HG03342 (cell line): ENCODE results near the gene CTDSPL.

Experiments
- ATAC-seq: cut with Tn5 transposase; IDR thresholded peaks from one replicate; pipeline ENCODE4 v1.9.1; 2021; ENCODE audit warnings: mild to moderate bottlenecking, moderate library complexity; ENCODE audit not compliant: unreplicated experiment

CTDSPL gene

DNA sequence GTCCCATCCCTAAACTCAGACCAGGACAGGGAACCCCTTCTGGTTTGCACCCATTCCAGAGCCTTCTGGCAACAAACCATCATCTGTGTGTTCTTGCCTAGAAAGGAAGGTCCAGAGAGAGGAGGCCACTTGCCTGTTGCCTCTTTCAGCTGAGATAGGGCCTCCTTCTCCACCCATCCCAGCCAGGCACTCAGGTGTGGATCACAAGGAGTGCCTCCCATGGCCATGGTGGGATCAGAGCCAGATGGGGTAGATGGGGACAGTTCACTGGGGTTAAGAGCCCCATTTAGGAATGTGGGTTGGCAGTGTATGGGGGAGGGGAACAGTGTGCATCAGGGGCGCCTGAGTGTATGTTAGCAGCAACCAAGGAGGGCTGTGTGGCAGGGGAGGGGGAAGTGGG is 8.9 kb upstream of the CTDSPL start:
- ATAC-seq, result no peak

- no peak for ATAC-seq
Measured at GRCh38 chr3:37853691-37854413, 7.8 kb upstream of the CTDSPL start.

DNA sequence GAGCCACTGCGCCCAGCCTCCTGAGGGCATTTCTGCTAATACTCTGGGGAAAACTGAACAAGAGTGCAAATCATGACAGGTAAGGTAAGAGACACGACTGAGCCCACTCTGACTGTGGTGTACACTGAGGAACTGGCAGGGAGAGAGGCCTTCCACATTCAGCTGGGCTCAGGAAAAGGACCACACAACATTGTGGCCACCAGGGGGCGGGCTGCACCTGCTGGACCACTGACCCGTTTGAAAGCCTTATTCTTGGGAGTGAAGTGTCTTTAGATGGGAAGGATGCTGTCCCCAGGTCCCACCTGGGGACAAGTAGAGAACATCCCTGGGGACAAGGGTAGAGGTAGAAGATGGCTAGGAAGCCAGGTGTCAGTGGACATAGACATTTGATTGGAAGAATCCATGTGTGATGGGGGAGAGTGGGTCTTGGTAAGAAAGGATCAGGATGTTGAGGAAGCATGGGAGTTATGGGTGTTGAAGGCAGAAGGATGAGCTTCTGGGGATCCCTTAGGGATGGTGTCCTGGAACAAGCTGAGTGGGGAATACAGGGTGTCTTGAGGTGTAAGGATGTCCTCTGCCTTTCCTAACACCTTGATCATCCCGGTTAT is 6.2 kb upstream of the CTDSPL start:
- no peak for ATAC-seq

DNA sequence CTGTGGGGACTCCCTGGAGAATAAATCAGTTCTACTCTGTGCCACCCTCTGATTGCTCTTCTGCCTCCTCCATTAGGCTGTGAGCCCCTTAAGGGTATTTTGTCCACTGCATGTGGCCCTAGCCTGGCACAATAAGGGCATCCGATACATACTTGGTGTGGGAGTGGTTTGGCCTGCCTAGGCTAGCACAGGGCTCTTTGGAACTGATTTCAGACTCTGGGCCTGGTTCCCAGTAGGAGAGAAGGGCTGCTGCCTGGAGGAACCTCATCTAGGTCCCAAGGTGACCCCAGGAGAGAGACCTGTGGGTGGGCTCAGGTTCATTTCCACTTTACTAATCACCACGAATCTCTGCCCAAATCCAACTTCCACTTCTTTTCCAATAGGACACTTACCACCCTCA is 5.3 kb upstream of the CTDSPL start:
- no peak for ATAC-seq

DNA sequence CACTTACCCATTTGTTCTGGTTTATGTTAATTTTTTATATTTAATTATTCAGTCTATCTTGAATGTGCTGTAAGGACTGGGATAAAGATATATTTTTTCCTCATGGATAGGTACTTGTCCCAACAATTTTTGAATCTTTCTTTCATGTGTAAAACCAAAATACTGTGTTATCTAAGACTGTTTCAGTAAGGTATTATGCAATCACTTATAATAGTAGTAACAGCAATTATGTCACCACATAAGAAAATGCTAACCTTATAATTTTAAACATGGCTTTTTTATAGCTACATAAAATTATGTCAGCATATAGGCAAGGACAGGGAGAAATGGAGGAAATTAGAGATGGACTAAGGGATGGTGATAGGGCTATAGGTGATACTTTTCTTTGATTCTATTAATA is 2.9 kb upstream of the CTDSPL start:
- ATAC-seq, result no peak

GRCh38 chr3:37859354-37859753 is 2.3 kb upstream of the CTDSPL start:
- no peak for ATAC-seq

GRCh38 chr3:37859908-37860199 is 1.8 kb upstream of the CTDSPL start:
- ATAC-seq, result no peak

GRCh38 chr3:37862219-37862902 is 681 bp downstream of the CTDSPL start:
- ATAC-seq, result no peak

DNA sequence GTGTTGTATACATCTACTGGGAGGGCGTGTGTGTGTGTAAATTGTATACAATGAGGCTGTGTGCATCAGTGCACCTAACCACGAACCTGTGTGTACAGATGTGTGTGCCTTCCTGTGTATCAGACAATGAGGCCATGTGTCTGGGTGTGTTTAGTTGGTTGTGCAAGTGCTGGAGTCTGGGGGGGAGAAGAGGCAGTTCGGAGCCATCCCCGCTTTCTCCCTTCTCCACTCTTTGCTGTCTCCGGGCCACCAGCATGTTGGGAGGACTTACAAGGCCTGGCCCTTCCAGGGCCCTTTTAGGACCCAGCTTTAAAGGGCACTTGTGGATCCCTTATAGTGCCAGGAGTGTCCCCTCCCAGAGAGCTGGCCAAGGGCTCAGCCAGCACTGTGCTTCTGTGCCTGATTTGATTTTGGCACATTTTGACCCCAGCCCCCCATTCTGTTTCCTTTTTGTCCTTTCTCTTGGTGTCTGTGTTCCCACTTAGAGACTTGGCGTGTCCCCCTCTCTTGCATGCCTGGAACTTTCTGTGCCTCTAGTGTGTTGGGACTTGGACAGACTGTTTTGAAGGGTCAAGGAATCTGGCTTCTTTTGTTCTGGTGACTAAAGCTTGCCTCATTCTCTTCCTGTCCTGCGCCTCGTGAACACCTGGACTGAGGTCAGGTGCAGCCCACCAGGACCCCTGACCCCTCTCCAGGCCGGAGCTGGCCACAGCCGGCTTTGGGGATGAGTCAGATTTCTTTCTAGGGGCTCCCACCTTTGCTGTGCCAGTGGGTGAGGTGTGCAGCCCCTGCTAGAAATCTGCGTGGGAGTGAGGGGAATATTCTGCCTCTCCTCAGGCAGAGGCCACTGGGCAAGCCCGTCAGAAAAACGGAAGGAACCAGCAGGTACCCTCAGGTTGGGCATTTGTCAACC is 1.5 kb downstream of the CTDSPL start:
- no peak for ATAC-seq

DNA sequence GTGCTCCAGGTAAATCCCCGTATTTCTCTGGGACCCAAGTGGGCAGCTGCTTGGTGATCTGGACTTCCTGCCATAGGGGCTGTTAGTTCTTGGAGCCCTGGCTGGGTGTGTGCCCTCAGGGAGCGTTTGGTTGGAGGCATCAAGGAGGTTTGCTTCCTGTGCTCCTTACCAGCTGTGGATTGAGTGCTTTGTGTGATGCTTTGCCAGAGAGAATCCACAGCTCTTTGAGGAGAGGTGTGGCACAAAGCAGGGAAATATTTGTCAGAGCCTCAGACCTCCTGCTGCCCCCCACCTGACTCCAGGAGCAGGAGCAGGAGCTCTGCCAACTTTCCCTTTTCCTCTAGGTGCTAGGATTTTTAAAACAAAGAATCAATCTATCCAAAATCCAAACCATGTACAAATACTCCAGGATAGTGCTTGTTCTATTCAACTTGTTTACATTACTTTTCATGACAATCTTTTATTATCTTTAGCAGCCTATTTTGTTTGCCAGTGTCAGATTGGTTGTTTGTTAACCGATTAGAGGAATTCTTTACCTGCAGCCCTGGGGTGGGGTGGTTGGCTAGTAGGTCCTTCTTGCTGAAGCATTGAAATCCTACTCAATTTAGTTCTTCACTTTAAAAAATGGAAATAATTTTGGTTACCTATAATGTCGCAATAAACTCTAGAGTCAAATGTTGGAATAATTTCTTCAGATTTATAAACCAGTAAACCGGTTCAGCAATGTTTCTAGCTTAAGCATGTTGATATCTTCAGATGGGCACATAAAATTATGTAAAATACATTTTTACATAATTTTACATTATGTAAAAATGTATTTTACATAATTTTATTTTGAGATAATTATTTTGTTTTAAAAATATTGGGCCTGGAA is 2.5 kb downstream of the CTDSPL start:
- no peak for ATAC-seq

- no peak for ATAC-seq
Measured at GRCh38 chr3:37864904-37865303, 3.2 kb downstream of the CTDSPL start.

DNA sequence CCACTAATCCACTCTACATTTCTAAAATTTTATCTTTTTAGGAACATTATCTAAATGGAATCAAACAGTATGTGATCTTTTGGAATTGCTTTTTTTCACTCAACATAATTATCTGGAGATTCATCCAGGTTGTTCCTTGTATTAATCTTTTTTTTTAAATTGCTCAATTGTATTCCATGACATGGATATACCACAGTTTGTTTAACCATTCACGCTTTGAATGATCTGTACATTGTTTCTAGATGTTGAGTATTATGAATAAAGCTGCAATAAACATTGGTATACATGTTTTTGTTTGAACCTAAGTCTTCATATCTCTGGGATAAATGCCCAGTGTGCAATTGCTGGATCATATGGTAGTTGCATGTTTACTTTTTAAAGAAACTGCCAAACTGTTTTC is 5.5 kb downstream of the CTDSPL start:
- ATAC-seq, result no peak

GRCh38 chr3:37871858-37872257 is 10.2 kb downstream of the CTDSPL start:
- ATAC-seq, result no peak

- ATAC-seq, result no peak
Measured at GRCh38 chr3:37872413-37873160, 10.9 kb downstream of the CTDSPL start.

GRCh38 chr3:37876279-37876678 is 14.6 kb downstream of the CTDSPL start:
- no peak for ATAC-seq

DNA sequence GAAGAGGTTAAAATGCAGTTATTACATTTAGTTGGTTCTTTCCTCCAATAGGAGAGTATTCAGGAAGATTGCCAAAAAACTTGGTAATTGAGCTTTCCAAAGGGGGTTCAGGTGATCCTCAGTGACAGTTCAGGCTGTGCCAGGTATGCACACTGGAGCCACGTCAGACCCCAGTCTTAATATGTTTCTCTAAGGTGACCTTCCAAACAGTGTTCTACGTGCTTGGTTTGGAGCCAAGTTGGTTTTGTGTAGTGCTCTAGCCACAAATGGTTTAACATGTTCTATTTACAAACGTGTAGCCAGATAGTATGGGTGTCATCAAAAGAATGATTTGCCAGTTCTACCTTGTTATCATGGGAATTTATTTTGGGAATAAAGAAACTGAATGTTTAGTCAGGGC is 21.0 kb downstream of the CTDSPL start:
- no peak for ATAC-seq

GRCh38 chr3:37885814-37886213 is 24.1 kb downstream of the CTDSPL start:
- ATAC-seq, result no peak

GRCh38 chr3:37886395-37886794 is 24.7 kb downstream of the CTDSPL start:
- ATAC-seq, result no peak

DNA sequence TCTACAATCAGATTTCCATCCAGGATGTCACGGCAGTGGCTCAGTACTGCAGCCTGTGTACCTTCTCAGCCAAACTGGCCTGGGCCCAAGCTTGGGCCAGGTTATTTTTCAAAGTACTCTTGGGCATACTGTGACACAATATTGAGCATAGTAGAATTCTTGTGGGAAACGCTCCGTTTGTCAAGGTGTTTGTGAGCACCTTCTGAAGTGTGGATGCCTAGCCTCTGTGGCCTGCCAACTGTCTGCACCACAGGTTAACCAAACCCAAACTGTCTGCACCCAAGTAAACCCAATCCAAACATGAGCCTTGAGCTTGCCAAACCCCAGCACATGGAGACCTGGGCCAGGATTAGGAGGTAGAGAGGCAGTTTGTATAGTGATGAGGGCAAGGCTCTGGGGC is 25.4 kb downstream of the CTDSPL start:
- no peak for ATAC-seq

GRCh38 chr3:37887824-37888223 is 26.1 kb downstream of the CTDSPL start:
- no peak for ATAC-seq
